ENCODE results near the gene COL5A1. TPM values are rescaled to one million over a fixed set of nuclear protein-coding genes. Genes with fewer than 3 reads are reported as not detected.

COL5A1 gene
- total and polyA plus RNA-seq, 2 experiments from 2014 or later: 2.5 to 13.1 TPM

- no peak for TF ChIP-seq ZNF462 (CRISPR knock-in tag; IDR thresholded peaks at IDR 0.05)
These were observed 82.0 kb downstream of the COL5A1 start (continued) for GRCh38 chr9:134723491-134724190.

DNA sequence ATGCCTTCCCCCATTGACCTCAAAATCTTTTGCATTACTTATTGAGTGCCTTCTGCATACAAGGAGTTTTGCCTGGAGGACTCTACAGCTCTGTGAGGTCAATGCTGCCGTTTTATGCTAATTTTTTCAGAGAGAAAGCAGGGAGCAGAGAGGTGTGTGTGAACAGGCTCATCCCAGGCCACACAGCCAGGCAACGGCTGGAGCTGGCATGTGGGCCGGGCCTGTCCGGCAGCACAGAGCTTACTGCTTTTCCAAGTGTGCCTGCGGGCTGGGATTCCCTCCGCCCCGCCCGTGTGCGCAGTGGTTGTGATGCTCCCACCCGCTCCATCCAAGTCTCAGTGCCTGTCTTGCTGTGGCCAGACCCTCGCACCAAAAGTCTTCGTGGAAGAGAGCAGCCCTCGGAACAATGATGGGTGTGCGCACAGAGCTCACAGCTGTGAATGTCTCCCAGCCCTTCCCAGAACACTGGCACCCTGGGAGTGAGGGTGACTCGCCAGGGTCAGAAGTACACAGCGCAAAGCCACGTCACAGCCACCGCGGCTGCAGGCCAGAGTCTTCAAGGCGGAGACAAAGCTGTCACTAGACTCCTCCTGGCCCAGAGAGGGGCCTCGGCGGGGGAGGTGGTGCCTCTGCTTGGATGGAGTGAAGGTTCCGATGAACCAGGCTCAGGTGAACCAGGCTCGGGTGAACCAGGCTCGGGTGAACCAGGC, 82.8 kb downstream of the COL5A1 start:
- Histone ChIP-seq H3K27me3 (ENCODE audit: insufficient read depth) (no peaks in the 10 kb centered on the region), H3K9me2 (ENCODE audit: insufficient read depth) (no peaks in the 10 kb centered on the region), H3K4me1 (ENCODE audit: insufficient read depth) (no peaks in the 10 kb centered on the region), H3F3A (replicated peaks; ENCODE audit: low read depth) (no peaks in the 10 kb centered on the region), H2AFZ (no peak overlapping the region), H3K36me3 (ENCODE audit: insufficient read depth) (no peaks in the 10 kb centered on the region), H4K20me1 (replicated peaks; ENCODE audit: insufficient read depth) (no peaks in the 10 kb centered on the region), H3K27ac (ENCODE audit: low read depth) (no peak overlapping the region), H3K4me2 (no peak overlapping the region), H3K4me3 (no peak overlapping the region), H3K79me2 (replicated peaks; ENCODE audit: insufficient read depth) (no peaks in the 10 kb centered on the region)
- no peak overlapping the region for H3K4me3 Mint-ChIP-seq
- H3K27ac Mint-ChIP-seq: no peak overlapping the region; the same call in 1 of the 2 replicates
- DNase-seq (ENCODE audit: low spot score) (no peak), ATAC-seq (no peak; the same call in 2 of the 3 replicates)
- H3K36me3 Mint-ChIP-seq (ENCODE audit: low read depth): peaks cover 3% of the 10 kb centered on the region; the same call in 1 of the 3 replicates
- H3K9me3 Mint-ChIP-seq: peaks cover 3% of the 10 kb centered on the region; the same call in 2 of the 3 replicates
- H3K4me1 Mint-ChIP-seq: peaks cover 3% of the 10 kb centered on the region; the same call in 1 of the 3 replicates
- peaks cover 7% of the 10 kb centered on the region for H3K27me3 Mint-ChIP-seq (ENCODE audit: insufficient read depth, low read depth, poor library complexity)
- TF ChIP-seq EZH2phosphoT487 (IDR thresholded peaks at IDR 0.05; ENCODE audit: unreplicated experiment) (no peak), ZNF462 (CRISPR knock-in tag; IDR thresholded peaks at IDR 0.05) (no peak), POLR2AphosphoS5 (IDR thresholded peaks at IDR 0.05; ENCODE audit: low read depth) (no peak)

Data from GM23338 (cell line).